ENCODE data around the gene CD99. TPM values are rescaled to one million over a fixed set of nuclear protein-coding genes. Genes with fewer than 3 reads are reported as not detected.
A peak's percentile ranks its signal among the peaks of the same experiment; 100 is the strongest.

Gene CD99
- total RNA-seq, 1 donor: 455 TPM

DNA sequence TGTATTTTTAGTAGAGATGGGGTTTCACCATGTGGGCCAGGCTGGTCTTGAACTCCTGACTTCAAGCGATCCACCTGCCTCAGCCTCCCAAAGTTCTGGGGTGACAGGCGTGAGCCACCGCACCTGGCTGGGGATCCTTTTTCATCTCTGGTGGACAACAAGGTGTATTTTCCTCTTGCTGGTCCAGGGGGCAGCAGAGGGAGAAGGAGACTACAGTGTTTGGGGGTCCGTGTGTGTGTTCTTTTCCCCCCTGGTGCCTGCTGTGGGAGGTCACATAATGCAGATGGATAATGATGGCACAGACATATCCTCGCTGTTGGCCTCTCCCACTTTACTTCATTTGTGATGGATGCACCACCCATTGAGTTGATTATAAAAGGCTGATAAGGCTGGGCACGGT, 39.0 kb upstream of the CD99 start:
- Histone ChIP-seq H3K4me2 (ENCODE audit: insufficient read depth, low read length) (no peak overlapping the region), H3K27me3 (ENCODE audit: insufficient read depth, low read length) (no peaks in the 10 kb centered on the region), H3K4me3 (ENCODE audit: insufficient read depth, low read length) (no peak overlapping the region), H3K27ac (ENCODE audit: low read depth, low read length) (no peak overlapping the region), H2AFZ (ENCODE audit: low read length) (no peak overlapping the region), H3K9me3 (ENCODE audit: low read depth, low read length) (no peaks in the 10 kb centered on the region), H3K36me3 (ENCODE audit: insufficient read depth, low read length) (no peaks in the 10 kb centered on the region), H3K79me2 (ENCODE audit: insufficient read depth, low read length) (no peaks in the 10 kb centered on the region), H4K20me1 (ENCODE audit: insufficient read depth, low read length) (no peaks in the 10 kb centered on the region), H3K4me1 (ENCODE audit: insufficient read depth, low read length) (peaks cover 4% of the 10 kb centered on the region)
- no peak for DNase-seq (ENCODE audit: insufficient read length, low spot score, missing footprints)
- TF ChIP-seq, protein P1, sequence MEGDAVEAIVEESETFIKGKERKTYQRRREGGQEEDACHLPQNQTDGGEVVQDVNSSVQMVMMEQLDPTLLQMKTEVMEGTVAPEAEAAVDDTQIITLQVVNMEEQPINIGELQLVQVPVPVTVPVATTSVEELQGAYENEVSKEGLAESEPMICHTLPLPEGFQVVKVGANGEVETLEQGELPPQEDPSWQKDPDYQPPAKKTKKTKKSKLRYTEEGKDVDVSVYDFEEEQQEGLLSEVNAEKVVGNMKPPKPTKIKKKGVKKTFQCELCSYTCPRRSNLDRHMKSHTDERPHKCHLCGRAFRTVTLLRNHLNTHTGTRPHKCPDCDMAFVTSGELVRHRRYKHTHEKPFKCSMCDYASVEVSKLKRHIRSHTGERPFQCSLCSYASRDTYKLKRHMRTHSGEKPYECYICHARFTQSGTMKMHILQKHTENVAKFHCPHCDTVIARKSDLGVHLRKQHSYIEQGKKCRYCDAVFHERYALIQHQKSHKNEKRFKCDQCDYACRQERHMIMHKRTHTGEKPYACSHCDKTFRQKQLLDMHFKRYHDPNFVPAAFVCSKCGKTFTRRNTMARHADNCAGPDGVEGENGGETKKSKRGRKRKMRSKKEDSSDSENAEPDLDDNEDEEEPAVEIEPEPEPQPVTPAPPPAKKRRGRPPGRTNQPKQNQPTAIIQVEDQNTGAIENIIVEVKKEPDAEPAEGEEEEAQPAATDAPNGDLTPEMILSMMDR (IDR thresholded peaks at IDR 0.05; ENCODE audit: extremely low read depth, low read depth, low read length): peak; percentile 24

DNA sequence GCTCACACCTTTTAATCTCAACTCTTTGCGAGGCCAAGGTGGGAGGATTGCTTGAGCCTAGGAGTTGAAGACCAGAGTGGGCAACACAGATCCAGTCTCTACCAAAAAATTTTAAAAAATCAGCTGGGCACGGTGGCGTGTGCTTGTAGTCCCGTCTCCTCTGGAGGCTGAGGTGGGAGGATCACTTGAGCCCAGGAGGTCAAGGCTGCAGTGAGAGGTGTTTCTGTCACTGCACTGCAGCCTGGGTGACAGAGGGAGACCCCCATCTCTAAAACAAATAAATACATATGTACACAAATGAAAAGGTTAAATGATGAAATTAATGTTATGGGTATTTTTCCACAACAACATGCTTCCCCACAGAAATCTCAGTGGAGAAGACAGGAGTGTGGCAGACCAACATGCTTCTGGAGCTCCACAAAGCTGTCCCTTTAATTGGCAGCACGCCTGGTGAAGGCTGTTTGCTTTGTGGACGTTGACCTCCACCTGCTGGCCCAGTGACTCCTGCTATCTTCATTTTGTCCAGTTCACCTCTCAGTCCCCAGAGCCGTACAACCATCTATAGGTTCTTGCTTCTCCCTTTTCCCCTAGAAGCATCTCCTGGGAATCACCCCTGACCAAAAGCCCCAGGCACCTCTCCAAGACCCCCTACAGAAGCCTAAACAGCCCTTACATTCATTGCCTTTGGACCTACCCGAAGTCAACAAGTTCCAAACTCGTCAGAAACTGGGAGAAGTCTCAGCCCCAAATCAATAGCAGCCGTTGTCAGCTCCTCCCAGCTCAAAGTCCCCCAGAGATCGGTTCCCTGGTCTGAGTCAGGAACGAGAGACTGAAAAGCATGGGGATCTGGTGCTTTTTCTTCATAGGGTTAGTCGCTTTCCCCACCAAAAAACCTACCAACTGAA, 36.4 kb upstream of the CD99 start:
- Histone ChIP-seq H3K27ac (ENCODE audit: low read depth, low read length) (no peak overlapping the region), H2AFZ (ENCODE audit: low read length) (no peak overlapping the region), H3K4me3 (ENCODE audit: insufficient read depth, low read length) (no peak overlapping the region), H3K4me2 (ENCODE audit: insufficient read depth, low read length) (no peak overlapping the region), H3K4me1 (ENCODE audit: insufficient read depth, low read length) (peaks cover 4% of the 10 kb centered on the region), H4K20me1 (ENCODE audit: insufficient read depth, low read length) (no peaks in the 10 kb centered on the region), H3K36me3 (ENCODE audit: insufficient read depth, low read length) (no peaks in the 10 kb centered on the region), H3K27me3 (ENCODE audit: insufficient read depth, low read length) (no peaks in the 10 kb centered on the region), H3K9me3 (ENCODE audit: low read depth, low read length) (no peaks in the 10 kb centered on the region), H3K79me2 (ENCODE audit: insufficient read depth, low read length) (no peaks in the 10 kb centered on the region)
- TF ChIP-seq, protein P1 (IDR thresholded peaks at IDR 0.05; ENCODE audit: extremely low read depth, low read depth, low read length): no peak
- no peak for DNase-seq (ENCODE audit: insufficient read length, low spot score, missing footprints)

DNA sequence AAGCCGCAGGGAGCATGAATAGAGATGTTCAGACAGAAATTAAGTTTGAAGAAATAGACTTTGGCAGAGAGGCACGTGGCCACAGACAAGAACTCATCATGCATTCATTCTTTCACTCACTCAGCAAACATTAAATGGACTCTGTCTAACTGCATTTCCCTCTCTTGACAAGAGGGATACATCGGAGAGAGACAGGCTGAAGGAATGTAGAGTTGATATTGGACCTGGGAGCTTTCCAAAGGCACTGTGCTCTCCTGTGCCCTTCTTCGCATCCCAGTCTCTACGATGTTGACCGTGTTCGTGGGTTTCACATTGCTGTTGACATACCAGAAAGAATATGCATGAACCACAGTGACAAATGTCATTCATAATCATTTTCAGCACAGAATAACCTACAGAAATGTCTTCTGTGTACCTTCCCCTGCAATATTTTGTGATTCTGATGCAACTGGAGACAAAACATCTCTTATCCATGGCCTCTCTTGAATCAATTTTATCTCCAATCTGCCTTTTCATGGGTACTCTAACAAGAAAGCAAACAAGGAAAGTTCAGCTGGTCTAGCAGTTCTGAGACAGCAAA, 34.7 kb upstream of the CD99 start:
- TF ChIP-seq, protein P1 (IDR thresholded peaks at IDR 0.05; ENCODE audit: extremely low read depth, low read depth, low read length): no peak
- Histone ChIP-seq H2AFZ (ENCODE audit: low read length) (no peak overlapping the region), H3K27me3 (ENCODE audit: insufficient read depth, low read length) (no peaks in the 10 kb centered on the region), H3K4me1 (ENCODE audit: insufficient read depth, low read length) (no peaks in the 10 kb centered on the region), H4K20me1 (ENCODE audit: insufficient read depth, low read length) (no peaks in the 10 kb centered on the region), H3K4me2 (ENCODE audit: insufficient read depth, low read length) (no peak overlapping the region), H3K4me3 (ENCODE audit: insufficient read depth, low read length) (no peak overlapping the region), H3K36me3 (ENCODE audit: insufficient read depth, low read length) (no peaks in the 10 kb centered on the region), H3K27ac (ENCODE audit: low read depth, low read length) (no peak overlapping the region), H3K9me3 (ENCODE audit: low read depth, low read length) (no peaks in the 10 kb centered on the region), H3K79me2 (ENCODE audit: insufficient read depth, low read length) (no peaks in the 10 kb centered on the region)
- no peak for DNase-seq (ENCODE audit: insufficient read length, low spot score, missing footprints)

DNA sequence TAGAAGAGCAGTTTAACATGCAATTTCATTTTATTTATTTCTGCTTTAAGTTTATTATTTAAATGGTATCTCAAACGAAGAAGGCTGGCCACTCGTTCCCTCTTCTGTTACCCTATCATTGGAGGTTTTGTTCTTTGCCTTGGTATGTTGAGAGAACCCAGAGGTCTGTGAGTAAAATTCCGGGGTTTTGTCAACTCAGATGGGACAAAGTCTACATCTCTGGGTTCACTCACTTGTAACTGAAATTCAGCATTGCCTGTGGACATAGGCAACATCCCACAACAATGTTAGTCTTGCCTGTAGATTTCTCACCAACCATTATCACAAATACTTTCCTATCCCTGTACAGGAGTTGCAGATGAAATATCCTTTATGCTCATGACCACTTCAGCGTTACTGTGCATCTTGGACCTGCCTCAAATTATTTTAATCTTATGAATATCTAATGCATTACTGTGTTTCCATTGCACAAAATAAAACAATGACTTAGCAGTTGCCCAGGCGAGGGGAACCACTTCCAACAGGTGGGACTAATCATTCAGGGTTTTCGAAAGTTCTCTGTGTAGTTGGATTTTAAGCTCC, 33.5 kb upstream of the CD99 start:
- Histone ChIP-seq H3K36me3 (ENCODE audit: insufficient read depth, low read length) (no peaks in the 10 kb centered on the region), H4K20me1 (ENCODE audit: insufficient read depth, low read length) (no peaks in the 10 kb centered on the region), H3K27ac (ENCODE audit: low read depth, low read length) (no peak overlapping the region), H3K4me1 (ENCODE audit: insufficient read depth, low read length) (no peaks in the 10 kb centered on the region), H3K4me2 (ENCODE audit: insufficient read depth, low read length) (no peak overlapping the region), H3K9me3 (ENCODE audit: low read depth, low read length) (no peaks in the 10 kb centered on the region), H3K79me2 (ENCODE audit: insufficient read depth, low read length) (no peaks in the 10 kb centered on the region), H3K4me3 (ENCODE audit: insufficient read depth, low read length) (no peak overlapping the region), H2AFZ (ENCODE audit: low read length) (no peak overlapping the region), H3K27me3 (ENCODE audit: insufficient read depth, low read length) (no peaks in the 10 kb centered on the region)
- TF ChIP-seq, protein P1 (IDR thresholded peaks at IDR 0.05; ENCODE audit: extremely low read depth, low read depth, low read length): no peak
- no peak for DNase-seq (ENCODE audit: insufficient read length, low spot score, missing footprints)

Data from osteoblast (primary cell).